Sciatic nerve (tissue), 2 donors: ENCODE data around the gene PIAS4. TPM values are rescaled to one million over a fixed set of nuclear protein-coding genes. Genes with fewer than 3 reads are reported as not detected.
"Not testable (repeated sequence)": the region's sequence is repeated elsewhere in the genome, so short reads cannot be mapped to it uniquely, and the experiment has no call there.

Source experiments
- ATAC-seq: fragments of 200-7000 bp; cut with Tn5 transposase; one replicate; pipeline ENCODE4 v1.9.1; 2020; ENCODE audit warnings: mild to moderate bottlenecking, moderate library complexity
- DNase-seq: peaks from one replicate; pipeline ENCODE4 v3.0.0-alpha.2; 2020; ENCODE audit warnings: low spot score
- intact Hi-C: fragments of 100-400 bp; cut with DNase I; formaldehyde crosslinking; loops from one replicate; pipeline ENCODE4 v1.14.2; 2022
- total RNA-seq: library from RNA; stranded (reverse); fragmentation: NEBNext Ultra II Directional; extraction: Animal tissue kit (Norgen Biotek cat#: 25700); gene quantifications from one replicate; pipeline ENCODE4 v1.2.1, GENCODE V29; 2021
- donor health status: DM: no; HTN: no; CAD: no.
- donor health status: DM: no; HTN: no; CAD: no.

PIAS4 gene, protein sequence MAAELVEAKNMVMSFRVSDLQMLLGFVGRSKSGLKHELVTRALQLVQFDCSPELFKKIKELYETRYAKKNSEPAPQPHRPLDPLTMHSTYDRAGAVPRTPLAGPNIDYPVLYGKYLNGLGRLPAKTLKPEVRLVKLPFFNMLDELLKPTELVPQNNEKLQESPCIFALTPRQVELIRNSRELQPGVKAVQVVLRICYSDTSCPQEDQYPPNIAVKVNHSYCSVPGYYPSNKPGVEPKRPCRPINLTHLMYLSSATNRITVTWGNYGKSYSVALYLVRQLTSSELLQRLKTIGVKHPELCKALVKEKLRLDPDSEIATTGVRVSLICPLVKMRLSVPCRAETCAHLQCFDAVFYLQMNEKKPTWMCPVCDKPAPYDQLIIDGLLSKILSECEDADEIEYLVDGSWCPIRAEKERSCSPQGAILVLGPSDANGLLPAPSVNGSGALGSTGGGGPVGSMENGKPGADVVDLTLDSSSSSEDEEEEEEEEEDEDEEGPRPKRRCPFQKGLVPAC
- 33.4 TPM for total RNA-seq

DNA sequence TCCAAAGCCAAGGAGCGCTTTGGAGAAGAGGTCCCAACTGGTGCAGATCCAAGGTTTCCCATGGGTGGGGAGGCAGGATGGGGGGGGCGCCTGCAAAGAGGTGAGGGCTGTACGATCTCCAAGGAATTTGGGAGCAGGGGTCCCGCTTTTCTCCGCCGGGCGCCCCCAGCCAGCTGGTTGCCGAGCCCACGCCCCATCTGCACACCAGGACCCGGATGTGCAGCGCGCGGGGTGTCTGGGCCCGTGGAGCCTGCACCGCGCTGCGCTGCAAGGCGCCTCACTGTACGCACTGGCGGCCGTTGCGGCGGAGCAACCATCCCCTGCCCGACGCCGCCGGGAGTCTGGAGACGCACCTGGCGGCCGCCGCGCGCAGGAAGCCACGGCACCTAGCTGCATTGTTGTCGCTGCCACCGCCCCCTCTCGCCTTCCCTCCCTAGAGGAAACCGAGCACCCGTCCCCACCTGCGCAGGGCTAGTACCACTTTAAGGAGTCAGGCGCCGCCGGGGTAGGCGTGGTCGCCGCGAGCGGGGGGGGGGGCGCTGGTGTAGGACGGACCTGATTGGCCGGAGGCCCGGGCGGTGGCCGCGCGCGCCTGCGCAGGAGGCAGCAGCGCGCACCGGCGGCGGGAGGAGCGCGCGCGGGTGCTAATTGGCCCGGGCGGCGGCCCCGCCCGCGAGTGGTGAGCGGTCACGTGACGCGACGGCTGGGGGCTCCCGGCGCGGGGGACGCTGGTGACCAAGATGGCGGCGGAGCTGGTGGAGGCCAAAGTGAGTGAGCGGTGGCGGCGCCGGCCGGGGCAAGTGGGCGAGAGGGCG is at the start of gene PIAS4:
Gene PIAS4 (plus strand): TSS at position 716 of the 815 bp plus-strand sequence. CDS start 25 bp downstream, at position 741.
- intact Hi-C loops: no loop called here
- DNase-seq (peak; percentile 97), ATAC-seq (peak; percentile 94)

DNA sequence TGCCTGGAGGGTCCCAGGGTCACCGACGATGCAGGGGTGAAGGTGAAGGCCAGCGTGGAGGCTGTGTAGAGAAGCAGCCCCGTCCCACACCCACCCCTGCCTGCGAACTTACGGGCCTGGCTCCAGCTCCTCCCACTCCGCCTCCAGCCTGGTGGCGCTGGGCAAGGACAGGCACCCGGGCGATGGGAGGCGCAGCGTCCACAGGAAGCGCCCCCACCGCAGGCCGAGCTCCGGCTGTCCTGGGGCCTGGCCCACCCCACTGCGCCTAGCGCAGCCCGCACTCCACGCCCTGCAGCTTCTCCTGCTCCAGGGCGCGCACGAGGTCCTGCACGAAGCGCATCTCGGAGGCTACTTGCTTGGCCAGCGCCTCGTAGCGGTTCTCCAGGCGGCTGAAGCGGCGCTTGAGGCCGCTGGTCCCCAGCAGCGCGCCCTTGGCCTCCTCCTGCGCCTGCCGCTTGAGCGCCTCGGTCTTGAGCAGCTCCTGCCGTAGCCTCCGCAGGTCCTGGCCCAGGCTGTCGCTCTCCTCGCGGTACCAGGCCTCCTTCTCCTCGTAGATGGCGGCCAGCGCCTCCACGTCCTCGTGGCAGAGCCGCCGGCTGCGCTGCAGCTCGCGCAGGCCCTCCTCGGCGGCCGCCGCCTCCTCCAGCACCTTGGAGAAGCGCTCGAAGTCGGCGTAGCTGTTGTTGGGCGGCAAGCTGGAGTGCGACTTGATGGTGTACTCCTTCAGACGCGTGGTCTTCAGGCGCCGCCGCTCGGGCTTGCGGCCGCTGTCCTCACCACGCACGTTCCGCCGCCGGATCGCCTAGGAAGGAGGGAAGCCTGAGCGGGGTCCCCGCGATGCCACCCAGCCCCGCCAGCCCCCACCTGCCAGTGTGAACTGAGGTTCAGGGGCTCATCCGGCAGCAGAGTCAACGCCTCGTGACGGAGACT is 48.4 kb upstream of the PIAS4 start:
- ATAC-seq: peak; percentile 23
- intact Hi-C loops: no loop called here
- DNase-seq: no peak

DNA sequence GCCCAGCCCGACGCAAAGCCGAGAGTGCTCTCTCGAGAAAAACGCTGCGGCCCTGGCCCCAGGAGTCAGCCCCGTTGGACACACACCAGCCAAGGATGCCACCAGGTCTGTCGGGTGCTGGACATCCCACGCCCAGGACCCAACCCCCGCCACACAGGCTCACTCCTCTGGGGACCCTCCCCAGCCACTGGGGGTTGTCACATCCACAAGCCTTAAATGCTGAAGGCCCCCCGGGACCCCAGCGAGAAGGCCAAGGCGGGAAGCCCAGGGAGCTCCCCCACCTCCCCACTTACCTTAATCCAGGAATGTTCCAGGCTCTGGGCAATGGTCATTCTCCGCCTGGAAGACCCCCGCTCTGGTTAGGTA is 47.8 kb upstream of the PIAS4 start:
- DNase-seq (no peak), ATAC-seq (no peak)
- intact Hi-C loops: no loop called here

DNA sequence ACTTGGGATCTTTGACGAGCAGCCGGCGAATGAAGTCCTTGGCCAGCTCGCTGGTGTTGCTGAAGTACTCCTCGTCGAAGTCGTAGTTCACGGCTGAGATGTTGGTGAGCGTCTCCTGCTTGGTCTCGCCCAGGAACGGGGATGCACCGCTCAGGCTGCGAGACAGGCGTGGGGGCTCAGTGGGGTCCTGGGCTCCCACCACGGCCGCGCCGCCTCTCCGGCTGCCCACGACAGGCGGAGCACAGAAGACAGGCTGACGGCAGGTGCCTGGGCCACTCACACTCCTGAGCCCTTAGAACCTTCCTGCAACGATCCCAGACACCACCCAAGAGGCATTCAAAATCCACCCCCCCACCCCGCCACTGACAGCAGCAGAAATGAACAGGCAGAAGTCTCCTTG is 46.5 kb upstream of the PIAS4 start:
- intact Hi-C loops: no loop called here
- ATAC-seq (no peak), DNase-seq (no peak)

DNA sequence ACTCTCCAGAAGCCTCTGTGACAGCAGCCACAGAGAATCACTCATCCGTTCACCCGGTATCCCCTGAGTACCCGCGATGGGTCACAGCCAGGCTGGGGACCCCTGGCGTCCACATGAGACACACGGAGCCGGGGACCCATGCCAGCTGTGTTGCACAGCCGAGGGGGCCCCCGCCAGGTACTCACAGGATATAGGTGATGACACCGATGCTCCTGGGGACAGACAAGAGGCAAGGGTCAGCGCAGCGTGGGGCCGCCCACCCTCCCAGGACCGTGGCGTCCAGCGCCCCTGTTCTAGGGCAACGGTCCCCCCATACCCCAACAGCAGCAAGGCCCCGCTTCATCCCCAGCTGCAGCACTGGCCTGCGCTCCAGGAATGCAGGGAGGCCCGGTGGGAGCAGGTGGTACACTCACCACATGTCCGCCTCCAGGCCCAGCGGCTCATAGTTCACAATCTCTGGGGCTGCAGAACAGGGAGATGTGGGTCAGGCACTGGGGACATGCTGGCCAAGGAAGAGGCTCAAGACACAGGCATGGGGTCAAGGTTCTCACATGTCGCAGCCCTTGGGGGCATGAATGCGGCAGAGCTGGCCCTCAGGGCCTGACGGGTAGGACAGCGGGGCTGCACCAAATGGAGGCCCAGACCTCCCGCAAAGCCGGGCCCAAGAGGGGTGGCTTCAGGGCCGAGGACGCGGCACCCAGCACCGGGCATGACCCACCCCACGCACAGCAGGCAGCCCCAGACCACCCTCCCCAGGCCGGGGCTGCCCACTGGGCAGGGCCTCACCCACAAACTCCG is 43.9 kb upstream of the PIAS4 start:
- DNase-seq (no peak), ATAC-seq (no peak)
- intact Hi-C loops: no loop called here

DNA sequence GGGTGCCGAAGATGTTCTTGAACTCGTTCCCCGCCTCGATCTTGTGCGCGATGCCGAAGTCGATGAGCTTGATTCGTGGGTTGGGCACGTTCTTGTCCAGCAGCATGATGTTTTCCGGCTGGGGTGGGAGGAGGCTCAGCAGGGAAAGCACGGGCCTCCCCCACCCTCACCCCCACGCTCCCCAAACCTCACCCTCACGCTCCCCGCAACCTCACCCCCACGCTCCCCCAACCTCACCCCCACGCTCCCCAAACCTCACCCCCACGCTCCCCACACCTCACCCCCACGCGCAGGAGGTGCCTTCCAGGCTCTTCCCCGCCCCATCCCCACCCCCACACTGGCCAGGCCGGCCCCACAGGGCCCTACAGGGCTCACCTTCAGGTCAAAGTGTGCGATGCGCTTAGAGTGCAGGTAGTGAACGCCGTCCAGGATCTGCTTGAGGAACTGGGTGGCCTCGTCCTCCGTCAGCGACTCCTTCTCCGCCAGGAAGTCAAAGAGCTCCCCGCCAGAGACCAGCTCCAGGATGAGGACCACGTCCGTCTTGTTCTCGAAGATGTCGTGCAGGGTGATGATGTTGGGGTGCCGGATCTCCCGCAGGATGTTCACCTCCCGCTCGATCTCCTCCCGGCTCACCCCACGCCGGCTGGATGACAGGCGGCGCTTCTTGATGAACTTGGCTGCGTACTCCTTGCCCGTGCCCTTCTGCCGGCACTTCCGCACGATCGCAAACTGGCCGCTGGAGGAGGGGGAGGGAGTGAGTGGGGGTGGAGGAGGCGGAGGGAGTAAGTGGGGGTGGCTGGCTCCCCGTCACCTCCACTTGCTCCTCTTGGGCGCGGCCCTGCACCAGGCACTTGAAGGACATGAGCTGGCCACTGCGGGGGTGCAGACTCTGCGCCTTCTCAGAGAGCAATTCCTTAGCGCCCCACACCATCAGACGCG is 43.0 kb upstream of the PIAS4 start:
- no peak for DNase-seq
- ATAC-seq: no peak
- intact Hi-C loops: no loop called here

DNA sequence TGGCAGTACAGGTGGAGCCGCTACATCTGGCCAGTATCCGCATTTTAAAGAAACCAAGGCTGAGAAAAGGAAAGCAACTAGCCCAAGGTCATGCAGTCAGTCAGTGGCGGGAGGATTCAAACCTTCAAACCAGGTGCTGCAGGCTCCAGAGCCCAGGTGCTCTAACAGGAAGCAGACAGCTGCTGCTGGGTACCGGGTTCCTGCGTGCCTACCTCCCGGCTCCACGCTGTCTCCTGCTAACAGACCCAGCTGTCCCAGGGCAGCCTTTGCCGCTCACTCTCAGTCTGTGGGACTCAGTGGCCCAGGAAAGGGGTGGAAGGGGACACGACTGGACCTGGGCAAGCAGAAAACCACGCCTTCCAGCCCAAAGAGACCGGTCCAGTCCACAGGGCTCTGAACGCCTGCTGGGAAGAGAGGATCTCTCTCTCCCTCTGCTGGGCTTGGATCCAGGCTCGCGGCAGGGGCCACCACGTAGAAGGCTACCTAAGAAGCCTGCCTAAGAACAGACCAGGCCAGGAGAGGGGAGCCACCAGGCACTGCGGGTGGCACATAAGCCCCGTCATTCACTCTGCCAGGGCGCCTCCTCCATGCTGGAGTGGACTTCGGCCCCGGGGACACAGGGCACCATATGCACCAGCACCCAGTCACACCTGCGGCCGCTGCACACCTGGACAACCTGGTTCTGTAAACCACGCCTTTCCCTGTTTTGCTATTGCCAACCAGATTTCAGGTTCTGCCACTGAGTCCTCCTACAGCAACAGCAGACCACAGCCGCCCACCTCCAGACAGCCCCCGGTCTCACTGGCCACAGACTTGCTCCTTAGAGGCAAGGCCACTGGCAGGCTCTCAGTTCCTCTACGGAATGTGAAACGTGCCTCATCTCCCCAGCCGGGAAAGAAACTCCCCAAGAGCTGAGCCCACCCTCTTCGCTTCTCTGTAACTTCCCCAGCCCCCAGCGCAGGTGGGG is 41.2 kb upstream of the PIAS4 start:
- no peak for DNase-seq
- intact Hi-C loops: no loop called here

DNA sequence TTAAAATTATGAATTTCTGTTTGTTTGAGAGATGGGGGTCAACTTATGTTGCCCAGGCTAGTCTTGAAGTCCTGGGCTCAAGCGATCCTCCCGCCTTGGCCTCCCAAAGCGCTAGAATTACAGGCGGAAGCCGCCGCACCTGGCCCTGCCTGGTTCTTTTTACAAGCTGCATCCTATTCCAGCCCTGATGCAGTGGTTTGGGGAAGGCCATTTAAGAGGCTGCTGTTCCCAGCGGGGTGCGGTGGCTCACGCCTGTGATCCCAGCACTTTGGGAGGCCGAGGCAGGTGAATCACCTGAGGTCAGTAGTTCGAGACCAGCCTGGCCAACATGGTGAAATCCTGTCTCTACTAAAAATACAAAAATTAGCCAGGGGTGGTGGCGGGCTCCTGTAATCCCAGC is 39.6 kb upstream of the PIAS4 start:
- DNase-seq, ATAC-seq, intact Hi-C loops: not testable (repeated sequence)

More for the DNA sequence above, 41.2 kb upstream of the PIAS4 start:
- ATAC-seq: no peak

DNA sequence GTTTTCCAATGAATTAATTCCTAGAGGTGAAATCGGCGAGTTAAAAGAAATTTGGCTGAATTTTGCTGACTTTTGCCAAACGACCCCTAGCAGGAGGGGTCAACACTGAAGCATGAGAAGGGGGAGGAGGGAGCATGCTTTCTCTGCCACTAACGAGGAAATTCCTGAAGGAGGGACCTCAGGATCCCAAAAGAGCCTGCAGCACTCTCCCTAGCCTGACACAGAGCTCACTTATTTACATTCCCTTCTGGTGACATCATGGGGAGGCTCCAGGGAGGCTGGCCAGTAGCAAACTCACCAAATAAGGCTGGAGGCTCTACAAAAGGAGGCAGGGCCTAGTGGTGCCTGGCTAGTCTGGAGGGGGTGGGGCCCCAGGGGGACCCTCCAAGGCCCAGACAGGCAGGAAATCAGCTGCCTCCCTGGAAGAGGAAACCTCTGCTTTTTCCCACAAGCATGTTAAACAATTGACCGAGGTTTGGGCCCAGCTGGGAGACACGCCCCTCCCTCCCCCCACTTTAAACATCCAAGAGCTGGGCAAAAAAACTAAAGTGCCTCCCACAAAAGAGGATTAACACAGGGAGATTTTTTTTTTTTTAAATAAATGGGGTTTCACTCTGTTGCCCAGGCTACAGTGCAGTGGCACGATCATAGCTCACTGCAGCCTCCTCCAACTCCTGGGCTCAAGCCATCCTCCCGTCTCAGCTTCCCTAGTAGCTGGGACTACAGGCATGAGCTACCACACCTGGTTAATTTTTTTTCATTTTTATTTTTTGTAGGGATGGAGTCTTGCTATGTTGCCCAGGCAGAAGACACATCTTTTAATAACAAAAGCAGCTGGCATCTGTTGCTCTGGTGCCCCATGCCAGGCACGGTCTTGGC is 38.7 kb upstream of the PIAS4 start:
- intact Hi-C loops: no loop called here
- DNase-seq (peak; percentile 87), ATAC-seq (peak; percentile 91)

DNA sequence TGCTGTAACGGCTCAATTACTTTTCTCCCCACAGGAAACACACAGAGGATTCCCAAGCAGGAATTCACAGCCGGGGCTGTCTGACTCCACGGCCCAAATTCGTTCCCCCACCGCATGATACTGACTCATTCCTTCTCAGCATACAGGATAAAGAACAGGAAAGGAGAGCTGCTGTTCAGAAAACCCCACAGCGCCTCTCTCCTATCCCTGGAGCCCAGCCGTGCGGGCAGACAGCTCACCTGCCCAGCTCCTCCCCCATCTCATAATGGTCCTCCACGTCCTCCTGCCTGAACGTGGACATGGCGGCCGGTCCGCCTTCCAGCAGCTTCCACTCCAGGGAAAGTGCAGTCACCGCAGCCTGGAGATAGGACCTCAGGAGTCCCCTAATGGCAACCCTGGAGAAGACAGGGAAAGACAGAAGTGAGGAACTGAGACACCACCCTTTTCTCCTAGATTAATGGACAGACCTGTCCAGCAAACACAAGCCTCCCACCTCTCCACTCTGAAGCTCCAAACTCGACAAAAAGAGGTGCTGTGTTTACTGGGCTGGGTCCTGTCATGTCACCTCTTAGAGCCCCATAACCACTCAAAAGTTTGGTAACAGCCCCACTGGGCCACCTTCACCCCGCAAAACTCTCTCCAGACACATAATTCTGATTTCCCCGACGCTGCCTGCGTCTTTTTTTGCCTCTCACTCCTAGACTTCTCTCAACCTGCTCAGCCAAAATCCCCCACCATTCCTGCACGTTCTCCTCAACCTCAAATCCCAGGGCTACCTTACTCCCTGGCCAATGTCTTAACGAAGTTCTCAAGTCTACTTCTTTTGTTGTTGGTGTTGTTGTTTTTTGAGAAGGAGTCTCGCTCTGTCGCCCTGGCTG is 37.9 kb upstream of the PIAS4 start:
- intact Hi-C loops: no loop called here
- no peak for ATAC-seq
- DNase-seq: no peak

DNA sequence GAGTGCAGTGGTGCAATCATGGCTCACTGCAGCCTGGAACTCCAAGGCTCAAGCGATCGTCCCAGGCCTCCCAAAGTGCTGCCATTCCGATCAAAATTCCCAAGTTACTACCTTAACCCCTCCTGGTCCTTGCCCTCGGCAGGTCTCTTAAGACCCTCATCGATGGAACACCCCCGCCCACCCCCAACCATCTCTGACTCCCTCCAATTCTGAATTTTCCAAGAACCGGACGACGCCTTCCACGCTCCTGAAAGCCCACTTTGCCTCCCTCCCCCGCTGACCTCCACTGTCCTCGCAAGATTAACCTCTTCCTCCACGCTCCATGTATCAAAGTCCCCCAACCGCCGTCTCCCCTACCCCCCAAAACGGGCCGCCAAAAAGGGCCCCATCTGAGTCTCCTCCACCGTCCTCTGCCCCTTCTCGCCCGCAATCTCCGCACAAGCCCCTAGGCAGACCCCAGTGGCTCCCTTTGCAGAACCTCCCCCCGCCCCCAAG is 37.2 kb upstream of the PIAS4 start:
- ATAC-seq: no peak
- no peak for DNase-seq
- intact Hi-C loops: no loop called here

DNA sequence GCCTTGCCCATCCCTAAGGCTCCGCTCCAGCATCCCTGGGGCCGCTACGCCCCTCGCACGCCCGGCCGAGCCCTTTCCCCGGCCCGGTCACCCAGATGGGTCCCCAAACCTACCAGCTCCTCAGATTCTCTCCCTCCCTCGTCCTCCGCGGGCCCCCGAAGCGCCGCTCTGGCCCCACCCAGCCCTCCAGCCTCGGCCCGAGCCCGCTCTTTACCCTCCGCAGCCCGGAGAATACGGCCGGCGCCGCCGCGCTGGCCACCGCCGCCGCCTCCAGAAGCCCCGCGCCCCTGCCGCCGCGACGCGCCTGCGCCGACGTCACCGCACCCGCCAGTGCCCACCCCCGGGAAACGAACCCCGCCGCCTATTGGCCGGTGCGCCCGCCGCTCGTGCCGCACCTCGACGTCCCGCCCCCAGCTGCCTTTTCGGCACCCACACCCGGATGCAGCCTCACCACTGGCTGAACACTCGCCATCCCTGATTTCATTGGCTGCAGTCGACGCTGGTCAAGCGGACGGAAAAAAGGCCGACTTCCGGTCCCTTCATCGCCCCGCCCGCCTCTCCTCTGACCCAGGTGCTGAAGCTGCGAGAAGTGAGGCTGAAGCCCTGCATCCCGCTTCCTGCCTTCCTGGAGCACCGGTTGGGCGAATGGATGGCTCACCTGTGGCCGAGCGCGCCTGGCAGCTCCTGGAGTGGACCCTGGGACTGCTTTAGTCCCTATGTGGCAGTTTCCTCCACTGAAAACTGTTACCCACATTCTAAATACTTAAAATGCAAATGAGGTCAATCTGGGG is 36.5 kb upstream of the PIAS4 start, which contains the start of gene DAPK3:
Gene DAPK3 (minus strand): TSS at position 292 of the 791 bp plus-strand sequence. CDS start 1,364 bp downstream, outside the sequence.
- intact Hi-C loops: no loop called here
- ATAC-seq (peak; percentile 94), DNase-seq (peak; percentile 98)

DNA sequence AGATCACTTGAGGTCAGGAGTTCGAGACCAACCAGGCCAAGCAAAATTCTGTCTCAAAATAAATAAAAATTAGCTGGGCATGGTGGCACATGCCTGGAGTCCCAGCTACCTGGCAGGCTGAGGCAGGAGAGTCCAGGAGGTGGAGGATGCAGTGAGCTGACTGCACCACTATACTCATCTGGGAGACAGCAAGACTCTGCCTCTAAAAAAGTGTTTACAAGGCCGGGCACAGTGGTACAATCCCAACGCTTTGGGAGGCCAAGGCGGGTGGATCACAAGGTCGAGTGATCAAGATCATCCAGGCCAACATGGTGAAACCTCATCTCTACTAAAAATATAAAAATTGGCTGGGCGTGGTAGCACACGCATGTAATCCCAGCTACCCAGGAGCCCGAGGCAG is 32.4 kb upstream of the PIAS4 start:
- ATAC-seq: no peak
- intact Hi-C loops: no loop called here
- no peak for DNase-seq
